Dedifferentiated amniotic fluid mesenchymal stem cell (primary cell): ENCODE results near the gene ZCCHC8.
A peak's percentile ranks its signal among the peaks of the same experiment; 100 is the strongest.
"Not testable (repeated sequence)": the region's sequence is repeated elsewhere in the genome, so short reads cannot be mapped to it uniquely, and the experiment has no call there.

Experiments
- DNase-seq: peaks from one replicate; pipeline ENCODE4 v3.0.0-alpha.2; 2016; ENCODE audit errors: extremely low spot score

The ZCCHC8 gene

GRCh38 chr12:122471324-122472226, 29.2 kb downstream of the ZCCHC8 start:
- DNase-seq = peak; percentile 92

DNA sequence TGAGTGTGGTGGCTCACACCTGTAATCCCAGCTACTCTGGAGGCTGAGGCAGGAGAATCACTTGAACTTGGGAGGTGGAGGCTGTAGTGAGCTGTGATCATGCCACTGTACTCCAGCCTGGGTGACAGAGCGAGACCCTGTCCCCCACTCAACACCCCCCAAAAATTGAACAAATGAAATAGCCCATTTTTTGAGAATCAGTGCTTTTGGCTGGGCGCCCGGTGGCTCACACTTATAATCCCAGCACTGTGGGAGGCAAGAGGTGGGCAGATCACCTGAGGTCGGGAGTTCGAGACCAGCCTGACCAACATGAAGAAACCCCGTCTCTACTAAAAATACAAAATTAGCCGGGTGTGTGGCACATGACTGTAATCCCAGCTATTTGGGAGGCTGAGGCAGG, 30.2 kb downstream of the ZCCHC8 start:
- DNase-seq = not testable (repeated sequence)

GRCh38 chr12:122469856-122470255, 30.9 kb downstream of the ZCCHC8 start:
- not testable (repeated sequence) for DNase-seq

GRCh38 chr12:122467983-122468382, 32.7 kb downstream of the ZCCHC8 start:
- DNase-seq = no peak

DNA sequence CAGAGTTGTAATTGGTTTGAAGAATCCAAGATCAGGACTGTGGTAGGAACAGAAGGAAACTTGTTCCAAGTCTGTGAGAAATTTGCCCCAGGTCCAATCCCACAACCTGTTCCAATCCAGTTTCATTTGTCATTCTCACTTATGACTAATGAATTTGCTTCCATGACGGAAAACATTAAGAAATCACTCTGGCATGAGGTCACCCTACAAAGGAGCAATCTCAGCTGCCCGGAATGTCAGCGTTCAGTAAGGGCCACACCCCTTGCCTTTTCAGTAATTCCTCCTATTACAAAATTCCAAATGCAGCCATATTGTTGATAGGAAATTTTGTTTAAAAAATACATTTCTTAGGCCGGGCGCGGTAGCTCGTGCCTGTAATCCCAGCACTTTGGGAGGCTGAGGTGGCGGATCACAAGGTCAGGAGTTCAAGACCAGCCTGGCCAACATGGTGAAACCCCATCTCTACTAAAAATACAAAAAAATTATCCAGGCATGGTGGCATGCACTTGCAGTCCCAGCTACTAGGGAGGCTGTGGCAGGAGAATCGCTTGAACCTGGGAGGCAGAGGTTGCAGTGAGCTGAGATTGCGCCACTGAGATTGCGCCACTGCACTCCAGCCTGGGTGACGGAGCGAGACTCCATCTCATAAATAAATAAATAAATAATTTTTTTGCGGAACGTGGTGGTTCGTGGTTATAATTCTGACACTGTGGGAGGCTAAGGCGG, 36.3 kb downstream of the ZCCHC8 start:
- DNase-seq = peak; percentile 96

DNA sequence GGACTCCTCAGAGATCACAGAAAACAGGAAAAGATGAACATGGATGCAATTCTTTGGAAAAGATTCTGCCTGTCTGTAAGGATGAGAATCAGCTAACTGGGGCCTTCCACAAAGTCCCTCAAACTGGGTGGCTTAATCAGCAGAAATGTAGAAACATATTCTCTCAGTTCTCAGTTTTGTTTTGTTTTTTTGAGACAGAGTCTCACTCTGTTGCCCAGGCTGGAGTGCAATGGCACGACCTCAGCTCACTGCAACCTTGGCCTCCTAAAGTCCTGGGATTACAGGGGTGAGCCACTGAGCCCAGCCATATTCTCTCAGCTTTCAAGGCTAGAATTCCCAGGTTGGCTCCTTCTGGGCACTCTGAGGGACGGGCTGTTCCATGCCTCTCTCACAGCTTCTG, 40.1 kb downstream of the ZCCHC8 start:
- DNase-seq = no peak

DNA sequence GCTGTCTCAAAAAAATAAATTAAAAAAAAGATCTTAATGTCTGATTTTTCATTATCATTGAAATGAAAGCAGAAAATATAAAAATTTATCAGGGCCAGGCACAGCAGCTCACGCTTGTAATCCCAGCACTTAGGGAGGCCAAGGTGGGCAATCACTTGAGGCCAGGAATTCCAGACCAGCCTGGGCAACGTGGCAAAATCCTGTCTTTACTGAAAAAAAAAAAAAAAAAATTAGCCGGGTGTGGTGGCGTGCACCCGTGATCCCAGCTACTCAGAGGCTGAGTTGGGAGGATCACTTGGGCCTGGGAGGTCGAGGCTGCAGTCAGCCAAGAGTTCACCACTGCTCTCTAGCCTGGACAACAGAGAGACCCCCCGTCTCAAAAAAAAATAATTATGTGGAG, 40.7 kb downstream of the ZCCHC8 start:
- DNase-seq = no peak

GRCh38 chr12:122459211-122459610, 41.5 kb downstream of the ZCCHC8 start:
- DNase-seq = no peak

GRCh38 chr12:122458105-122459035, 42.4 kb downstream of the ZCCHC8 start:
- DNase-seq = no peak

GRCh38 chr12:122457627-122458026, 43.1 kb downstream of the ZCCHC8 start:
- DNase-seq = no peak

GRCh38 chr12:122454739-122455138, 46.0 kb downstream of the ZCCHC8 start:
- DNase-seq = no peak

- no peak for DNase-seq
Measured at GRCh38 chr12:122454250-122454721, 46.4 kb downstream of the ZCCHC8 start.

GRCh38 chr12:122452701-122453285, 47.9 kb downstream of the ZCCHC8 start:
- DNase-seq = no peak

- DNase-seq = peak; percentile 61
Measured at GRCh38 chr12:122449317-122449716, 51.4 kb downstream of the ZCCHC8 start.

DNA sequence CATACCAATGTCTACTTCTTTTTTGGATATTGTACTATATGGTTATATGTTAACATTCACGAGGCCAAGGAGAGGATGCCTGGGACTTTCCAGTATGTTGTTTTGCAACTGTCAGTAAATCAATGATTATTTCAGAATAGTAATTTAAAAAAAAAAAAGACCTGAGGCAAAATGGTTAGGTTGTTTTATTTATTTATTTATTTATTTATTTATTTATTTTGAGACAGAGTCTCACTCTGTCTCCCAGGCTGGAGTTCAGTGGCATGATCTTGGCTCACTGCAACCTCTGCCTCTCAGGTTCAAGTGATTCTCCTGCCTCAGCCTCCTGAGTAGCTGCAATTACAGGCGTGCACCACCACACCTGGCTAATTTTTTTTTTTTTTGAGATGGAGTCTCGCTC, 52.9 kb downstream of the ZCCHC8 start:
- not testable (repeated sequence) for DNase-seq

- not testable (repeated sequence) for DNase-seq
Measured at GRCh38 chr12:122446390-122446789, 54.3 kb downstream of the ZCCHC8 start.

- DNase-seq = not testable (repeated sequence)
Measured at GRCh38 chr12:122444071-122444470, 56.7 kb downstream of the ZCCHC8 start.

DNA sequence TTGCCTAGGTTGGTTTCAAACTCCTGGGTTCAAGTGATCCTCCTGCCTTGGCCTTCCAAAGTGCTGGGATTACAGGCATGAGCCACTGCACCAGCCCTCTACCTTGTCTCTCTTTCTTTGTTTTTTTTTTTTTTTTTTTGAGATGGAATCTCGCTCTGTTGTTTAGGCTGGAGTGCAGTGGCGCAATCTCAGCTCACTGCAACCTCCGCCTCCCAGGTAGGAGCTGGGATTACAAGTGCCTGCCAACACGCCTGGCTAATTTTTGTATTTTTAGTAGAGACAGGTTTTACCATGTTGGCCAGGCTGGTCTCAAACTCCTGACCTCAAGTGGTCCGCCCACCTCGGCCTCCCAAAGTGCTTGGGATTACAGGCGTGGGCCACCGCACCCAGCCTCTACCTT, 61.9 kb downstream of the ZCCHC8 start:
- not testable (repeated sequence) for DNase-seq

DNA sequence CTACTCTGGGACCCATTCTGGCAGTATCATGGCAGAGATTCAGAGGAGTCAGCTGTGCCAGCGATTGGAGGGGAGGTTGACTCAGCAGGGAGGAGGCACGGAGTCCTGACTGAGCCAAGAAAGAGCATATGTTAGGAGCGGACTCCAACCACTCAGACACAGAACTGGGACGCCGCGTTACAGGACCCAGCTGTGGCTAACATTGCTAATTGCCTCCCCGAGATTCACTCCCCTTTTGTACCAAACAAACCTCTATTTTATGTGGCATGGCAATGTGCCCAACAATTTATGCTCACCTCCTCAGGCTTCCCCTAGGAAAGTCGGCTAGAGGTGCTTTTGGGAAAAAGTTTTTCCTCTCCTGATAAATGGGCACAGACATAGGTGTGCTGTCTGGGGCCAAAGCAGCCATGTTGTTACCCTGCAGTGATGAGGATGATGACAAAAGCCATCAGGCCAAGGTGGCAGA, 63.0 kb downstream of the ZCCHC8 start:
- DNase-seq = no peak

- DNase-seq = no peak
Measured at GRCh38 chr12:122435186-122435585, 65.5 kb downstream of the ZCCHC8 start.

DNA sequence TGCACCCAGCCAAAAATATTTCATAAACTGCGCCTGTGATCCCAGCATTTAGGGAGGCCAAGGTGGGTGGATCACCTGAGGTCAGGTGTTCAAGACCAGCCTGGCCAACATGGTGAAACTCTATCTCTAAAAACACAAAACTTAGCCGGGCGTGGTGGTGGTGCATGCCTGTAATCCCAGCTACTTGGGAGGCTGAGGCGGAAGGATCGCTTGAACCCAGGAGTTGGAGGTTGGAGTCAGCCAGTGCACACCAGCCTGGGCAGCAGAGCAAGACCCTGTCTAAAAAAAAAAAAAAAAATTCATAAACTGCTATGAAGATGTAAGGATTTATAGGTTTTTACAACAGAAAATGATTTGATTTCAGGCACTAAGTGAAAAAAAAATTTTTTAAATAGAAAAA, 71.7 kb downstream of the ZCCHC8 start:
- DNase-seq = not testable (repeated sequence)
